ES-I3 (cell line): Measurements from ENCODE around the gene IRAK1.
"Not testable (repeated sequence)": the region's sequence is repeated elsewhere in the genome, so short reads cannot be mapped to it uniquely, and the experiment has no call there.

ENCODE experiments used
- H3K36me3 ChIP-seq: 2 replicates; pipeline ENCODE4 v1.6.1; 2013; ENCODE audit warnings: mild to moderate bottlenecking, low read length, control low read depth, moderate library complexity; ENCODE audit not compliant: insufficient read depth
- H3K4me1 ChIP-seq: 2 replicates; pipeline ENCODE4 v1.6.1; 2013; ENCODE audit warnings: mild to moderate bottlenecking, control low read depth, low read length; ENCODE audit not compliant: insufficient read depth
- H3K9ac ChIP-seq: 2 replicates; pipeline ENCODE4 v1.6.1; 2013; ENCODE audit warnings: low read depth, mild to moderate bottlenecking, low read length, moderate library complexity
- H3K9me3 ChIP-seq: 2 replicates; pipeline ENCODE4 v1.6.1; 2013; ENCODE audit warnings: mild to moderate bottlenecking, low read length, moderate library complexity; ENCODE audit not compliant: control insufficient read depth, insufficient read depth

The IRAK1 gene

GRCh38 chrX:154010330-154011087 lies 9.2 kb downstream of the IRAK1 start:
- Histone ChIP-seq H3K9me3 (no peaks in the 10 kb centered on the region), H3K9ac (no peak overlapping the region), H3K4me1 (peaks cover 6% of the 10 kb centered on the region; the same call in 1 of the 2 replicates), H3K36me3 (no peaks in the 10 kb centered on the region; the same call in none of the 2 replicates)

- no peaks in the 10 kb centered on the region for H3K9me3 ChIP-seq
- H3K4me1 ChIP-seq = no peaks in the 10 kb centered on the region; the same call in 1 of the 2 replicates
- H3K36me3 ChIP-seq = no peaks in the 10 kb centered on the region; the same call in none of the 2 replicates
- H3K9ac ChIP-seq = no peak overlapping the region
These were observed 11.2 kb downstream of the IRAK1 start for GRCh38 chrX:154008521-154008920.

DNA sequence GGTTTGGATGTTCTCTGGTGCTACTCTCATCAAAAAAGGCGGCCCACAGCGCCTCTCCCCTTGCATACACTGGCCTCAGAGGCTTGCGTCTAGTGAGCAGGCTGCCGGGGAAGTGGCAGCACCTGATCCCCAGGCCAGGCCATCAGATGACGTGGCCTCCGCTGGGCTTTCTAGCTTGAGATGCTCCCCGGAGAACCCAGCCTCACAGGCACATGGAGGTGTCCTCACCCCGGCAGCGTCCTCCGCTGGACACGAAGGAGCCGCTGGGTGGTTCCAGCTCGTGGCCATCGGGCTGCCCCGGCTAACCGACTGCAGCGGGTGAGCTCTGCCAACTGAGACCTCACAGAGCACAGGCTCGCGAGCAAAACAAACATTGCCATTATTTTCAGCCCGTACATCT lies 12.8 kb downstream of the IRAK1 start:
- Histone ChIP-seq H3K9me3 (no peaks in the 10 kb centered on the region), H3K36me3 (no peaks in the 10 kb centered on the region; the same call in none of the 2 replicates), H3K4me1 (peaks cover 5% of the 10 kb centered on the region; the same call in 1 of the 2 replicates), H3K9ac (no peak overlapping the region)

GRCh38 chrX:154004315-154004714 lies 15.4 kb downstream of the IRAK1 start:
- Histone ChIP-seq H3K9me3 (no peaks in the 10 kb centered on the region), H3K9ac (no peak overlapping the region), H3K4me1 (peaks cover 9% of the 10 kb centered on the region; the same call in 1 of the 2 replicates), H3K36me3 (no peaks in the 10 kb centered on the region; the same call in 1 of the 2 replicates)

GRCh38 chrX:154002215-154002719 lies 17.4 kb downstream of the IRAK1 start:
- Histone ChIP-seq H3K4me1 (peaks cover 9% of the 10 kb centered on the region; the same call in 1 of the 2 replicates), H3K36me3 (no peaks in the 10 kb centered on the region), H3K9me3 (no peaks in the 10 kb centered on the region), H3K9ac (no peak overlapping the region)

DNA sequence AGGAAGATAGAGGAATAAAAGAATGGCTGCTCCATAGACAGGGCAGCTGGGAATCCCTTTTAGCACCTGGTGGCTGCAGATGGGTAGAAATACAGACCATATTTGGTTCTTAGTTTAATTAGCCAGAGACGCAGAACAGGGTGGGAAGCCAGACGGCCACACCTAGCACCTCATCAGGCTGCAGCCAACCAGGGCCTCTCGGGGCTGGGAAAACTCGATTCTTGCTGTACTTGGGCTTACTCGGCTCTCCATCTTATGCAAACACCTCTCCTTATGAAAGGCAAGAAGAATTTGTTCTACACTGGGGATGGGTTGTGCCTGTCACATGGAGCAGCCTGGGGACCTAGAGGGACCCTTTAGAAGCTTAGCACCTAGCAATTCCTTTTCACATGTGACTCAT lies 19.7 kb downstream of the IRAK1 start:
- peaks cover 9% of the 10 kb centered on the region; the same call in 1 of the 2 replicates for H3K4me1 ChIP-seq
- no peaks in the 10 kb centered on the region for H3K9me3 ChIP-seq
- H3K9ac ChIP-seq = no peak overlapping the region
- H3K36me3 ChIP-seq = no peaks in the 10 kb centered on the region

- Histone ChIP-seq H3K4me1 (peaks cover 9% of the 10 kb centered on the region; the same call in 1 of the 2 replicates), H3K36me3 (no peaks in the 10 kb centered on the region), H3K9ac (no peak overlapping the region), H3K9me3 (no peaks in the 10 kb centered on the region)
These were observed 20.2 kb downstream of the IRAK1 start for GRCh38 chrX:153999359-154000037.

DNA sequence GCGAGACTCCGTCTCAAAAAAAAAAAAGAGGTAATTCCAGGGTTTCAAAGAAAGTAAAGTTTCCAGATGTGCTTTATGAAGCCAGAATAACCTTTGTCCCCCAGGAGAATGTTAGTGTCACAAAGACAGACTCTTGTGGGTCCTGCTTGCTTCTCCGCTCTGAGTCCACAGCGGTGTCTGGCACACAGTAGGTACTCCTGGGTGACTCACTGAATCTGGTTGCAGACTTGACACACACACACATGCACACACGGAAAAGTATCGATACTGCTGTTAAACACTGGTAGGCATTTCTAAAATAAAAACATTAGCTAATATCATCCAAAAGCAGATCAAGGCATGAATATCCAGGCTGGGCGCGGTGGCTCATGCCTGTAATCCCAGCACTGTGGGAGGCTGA lies 24.2 kb downstream of the IRAK1 start:
- no peaks in the 10 kb centered on the region for H3K9me3 ChIP-seq

DNA sequence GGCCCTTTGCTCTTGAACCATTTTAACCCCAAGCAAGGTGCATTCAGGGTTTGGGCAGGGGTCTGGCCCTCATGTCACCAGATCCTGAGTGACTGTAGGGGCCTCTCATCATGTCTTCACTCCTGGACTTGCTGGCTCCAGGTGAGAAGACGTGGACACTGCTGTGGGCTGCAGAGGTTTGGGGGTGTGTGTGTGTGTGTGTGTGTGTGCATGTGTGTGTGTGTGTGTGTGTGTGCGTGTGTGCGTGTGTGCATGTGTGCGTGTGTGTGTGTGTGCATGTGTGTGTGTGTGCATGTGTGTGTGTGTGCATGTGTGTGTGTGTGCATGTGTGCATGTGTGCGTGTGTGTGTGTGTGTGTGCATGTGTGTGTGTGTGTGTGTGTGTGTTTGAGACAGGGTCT lies 25.3 kb downstream of the IRAK1 start:
- not testable (repeated sequence) for H3K36me3 ChIP-seq, H3K4me1 ChIP-seq, H3K9me3 ChIP-seq, H3K9ac ChIP-seq

More for the DNA sequence above, 24.2 kb downstream of the IRAK1 start:
- H3K36me3 ChIP-seq = no peaks in the 10 kb centered on the region
- no peaks in the 10 kb centered on the region for H3K4me1 ChIP-seq
- H3K9ac ChIP-seq = no peak overlapping the region

DNA sequence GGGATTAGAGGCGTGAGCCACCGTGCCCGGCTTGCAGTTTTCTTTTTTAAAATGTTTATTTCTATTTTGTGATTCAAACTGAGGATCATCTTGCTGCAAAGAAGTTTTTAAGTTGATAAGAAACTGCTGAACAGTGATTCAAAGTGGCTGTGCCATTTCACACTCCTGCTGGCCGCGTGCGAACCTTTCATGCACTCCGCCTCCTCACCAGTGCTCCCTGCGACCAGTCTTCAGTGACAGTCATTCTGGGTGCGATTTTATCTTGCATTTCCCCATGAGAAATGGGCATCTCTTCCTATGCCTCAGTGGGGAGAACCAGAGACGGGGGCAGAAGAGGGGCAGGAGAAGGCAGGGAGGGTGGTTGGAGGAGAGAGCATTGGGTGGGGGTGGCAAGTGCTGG lies 25.7 kb downstream of the IRAK1 start:
- no peaks in the 10 kb centered on the region for H3K9me3 ChIP-seq
- no peak overlapping the region for H3K9ac ChIP-seq
- H3K36me3 ChIP-seq = no peaks in the 10 kb centered on the region
- no peaks in the 10 kb centered on the region for H3K4me1 ChIP-seq

DNA sequence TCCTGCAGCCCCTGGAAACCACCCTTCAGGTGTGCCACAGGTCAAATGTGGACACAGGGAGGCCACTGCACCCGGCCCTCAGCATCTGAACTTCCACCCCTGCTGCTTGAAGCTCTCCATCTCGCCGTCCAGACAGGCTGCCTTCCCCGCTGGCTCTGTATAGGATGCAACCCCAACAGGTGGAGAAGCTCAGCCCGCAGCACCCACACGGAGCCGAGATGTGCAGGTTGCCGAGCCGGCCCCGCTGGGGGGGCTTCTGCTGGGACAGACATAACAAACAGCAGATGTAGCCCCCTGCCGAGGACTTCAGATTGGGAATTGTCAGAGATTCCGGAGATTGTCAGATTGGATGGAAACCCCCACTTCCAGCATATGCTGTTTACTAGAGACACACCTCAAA lies 26.6 kb downstream of the IRAK1 start:
- no peaks in the 10 kb centered on the region for H3K36me3 ChIP-seq
- H3K9ac ChIP-seq = no peak overlapping the region
- H3K9me3 ChIP-seq = no peaks in the 10 kb centered on the region
- H3K4me1 ChIP-seq = no peaks in the 10 kb centered on the region

DNA sequence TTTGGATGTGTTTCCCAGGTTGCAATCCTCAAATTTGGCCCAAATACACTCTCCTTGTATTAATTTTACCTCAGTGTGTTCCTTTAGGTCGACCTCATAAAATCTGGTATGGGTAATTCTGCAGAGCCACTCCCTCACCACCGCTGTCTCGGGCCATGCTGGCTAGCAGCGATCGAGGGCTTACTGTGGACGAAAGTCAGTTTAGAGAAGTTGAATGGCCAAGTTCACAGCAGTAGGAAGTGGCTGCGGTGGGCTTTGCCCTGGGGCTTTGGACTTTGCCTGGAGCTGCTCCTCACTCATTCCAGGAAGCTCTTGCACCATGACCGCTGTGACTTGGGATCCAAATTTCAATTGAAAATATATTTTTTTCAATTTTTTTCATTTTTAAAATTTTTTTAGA lies 27.5 kb downstream of the IRAK1 start:
- Histone ChIP-seq H3K4me1 (no peaks in the 10 kb centered on the region), H3K9me3 (no peaks in the 10 kb centered on the region)

GRCh38 chrX:153991013-153991580 lies 28.6 kb downstream of the IRAK1 start:
- Histone ChIP-seq H3K4me1 (no peaks in the 10 kb centered on the region), H3K9ac (no peak overlapping the region), H3K9me3 (no peaks in the 10 kb centered on the region), H3K36me3 (no peaks in the 10 kb centered on the region)

More for the DNA sequence above, 27.5 kb downstream of the IRAK1 start:
- Histone ChIP-seq H3K36me3 (no peaks in the 10 kb centered on the region), H3K9ac (no peak overlapping the region)

- peaks cover under 1% of the 10 kb centered on the region; the same call in 1 of the 2 replicates for H3K4me1 ChIP-seq
- no peaks in the 10 kb centered on the region for H3K9me3 ChIP-seq
- H3K9ac ChIP-seq = no peak overlapping the region
- no peaks in the 10 kb centered on the region for H3K36me3 ChIP-seq
These were observed 29.6 kb downstream of the IRAK1 start for GRCh38 chrX:153989973-153990655.
